BE2C (cell line): Measurements from ENCODE around the gene CHDH.

ENCODE experiments used
- DNase-seq: peaks from one replicate; pipeline ENCODE4 v3.0.0-alpha.2; 2020
- H3K27me3 ChIP-seq: fragments of 250-450 bp; sonication (Bioruptor Pico); 2 replicates; pipeline ENCODE4 v1.5.1; 2020; ENCODE audit warnings: mild to moderate bottlenecking
- H3K36me3 ChIP-seq: fragments of 250-450 bp; sonication (Bioruptor Pico); 2 replicates; pipeline ENCODE4 v1.5.1; 2020; ENCODE audit warnings: mild to moderate bottlenecking
- H3K4me1 ChIP-seq: fragments of 250-450 bp; sonication (Bioruptor Pico); 2 replicates; pipeline ENCODE4 v1.5.1; 2020
- H3K4me3 ChIP-seq: 2 replicates; pipeline ENCODE4 v1.5.1; 2011; ENCODE audit warnings: low read depth, low read length
- H3K9me3 ChIP-seq: fragments of 250-450 bp; sonication (Bioruptor Pico); 2 replicates; pipeline ENCODE4 v1.5.1; 2020
- CTCF ChIP-seq: IDR thresholded peaks from 2 replicates; pipeline ENCODE4 v1.5.1; 2012; ENCODE audit warnings: mild to moderate bottlenecking, low read depth, low read length

Gene CHDH

DNA sequence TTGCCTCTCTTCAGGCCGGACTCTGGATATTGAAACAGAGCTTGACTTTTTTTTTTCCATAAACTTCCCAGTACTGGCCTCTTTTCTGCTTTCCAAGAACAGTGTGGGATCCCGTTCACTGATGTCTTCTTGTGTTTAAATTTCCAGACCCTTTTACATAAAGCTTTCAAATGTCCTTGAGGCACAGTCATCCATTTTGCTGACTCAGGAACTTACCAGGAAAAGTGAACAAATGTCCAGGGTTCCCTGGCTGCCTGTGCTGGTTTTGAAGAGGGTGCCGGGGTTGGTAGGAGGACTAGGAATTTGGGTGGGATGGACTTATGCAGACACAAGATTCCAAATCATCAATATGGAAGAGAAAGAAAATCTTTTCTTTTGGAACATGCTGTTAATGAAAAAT lies 68.1 kb downstream of the CHDH start:
- no peak for DNase-seq
- H3K9me3 ChIP-seq = no peaks in the 10 kb centered on the region
- no peaks in the 10 kb centered on the region for H3K36me3 ChIP-seq
- no peaks in the 10 kb centered on the region for H3K4me1 ChIP-seq
- H3K4me3 ChIP-seq = no peak overlapping the region
- H3K27me3 ChIP-seq = no peaks in the 10 kb centered on the region
- no peak for TF ChIP-seq CTCF

GRCh38 chr3:53777468-53777867 lies 68.8 kb downstream of the CHDH start:
- DNase-seq = no peak
- no peak overlapping the region for H3K4me3 ChIP-seq

DNA sequence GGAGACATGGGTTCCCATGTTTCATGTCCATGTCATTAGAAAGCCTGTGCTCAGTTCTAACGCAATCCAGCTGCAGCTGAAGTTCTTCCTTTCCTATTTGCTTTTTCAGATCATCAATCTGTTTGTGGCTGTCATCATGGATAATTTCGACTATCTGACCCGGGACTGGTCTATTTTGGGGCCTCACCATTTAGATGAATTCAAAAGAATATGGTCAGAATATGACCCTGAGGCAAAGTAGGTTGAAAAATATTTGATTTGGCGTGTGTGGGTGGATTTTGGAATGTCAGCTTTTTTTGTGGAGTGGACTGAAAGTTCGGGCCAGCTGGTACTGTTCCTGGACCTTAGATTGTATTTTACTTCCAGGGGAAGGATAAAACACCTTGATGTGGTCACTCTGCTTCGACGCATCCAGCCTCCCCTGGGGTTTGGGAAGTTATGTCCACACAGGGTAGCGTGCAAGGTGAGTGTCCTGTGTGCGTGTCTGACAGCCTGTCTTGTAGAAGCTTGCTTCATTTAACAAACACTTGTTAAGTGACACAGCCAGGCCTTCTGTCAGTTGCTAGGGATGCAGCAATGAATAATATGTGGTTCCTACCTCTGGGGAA lies 69.6 kb downstream of the CHDH start:
- Histone ChIP-seq H3K36me3 (no peaks in the 10 kb centered on the region), H3K4me1 (no peaks in the 10 kb centered on the region), H3K27me3 (no peaks in the 10 kb centered on the region), H3K4me3 (no peak overlapping the region), H3K9me3 (no peaks in the 10 kb centered on the region)
- no peak for DNase-seq
- no peak for TF ChIP-seq CTCF

More at GRCh38 chr3:53777468-53777867, 68.8 kb downstream of the CHDH start:
- Histone ChIP-seq H3K4me1 (no peaks in the 10 kb centered on the region), H3K36me3 (no peaks in the 10 kb centered on the region), H3K9me3 (no peaks in the 10 kb centered on the region), H3K27me3 (no peaks in the 10 kb centered on the region)
- TF ChIP-seq CTCF = no peak

DNA sequence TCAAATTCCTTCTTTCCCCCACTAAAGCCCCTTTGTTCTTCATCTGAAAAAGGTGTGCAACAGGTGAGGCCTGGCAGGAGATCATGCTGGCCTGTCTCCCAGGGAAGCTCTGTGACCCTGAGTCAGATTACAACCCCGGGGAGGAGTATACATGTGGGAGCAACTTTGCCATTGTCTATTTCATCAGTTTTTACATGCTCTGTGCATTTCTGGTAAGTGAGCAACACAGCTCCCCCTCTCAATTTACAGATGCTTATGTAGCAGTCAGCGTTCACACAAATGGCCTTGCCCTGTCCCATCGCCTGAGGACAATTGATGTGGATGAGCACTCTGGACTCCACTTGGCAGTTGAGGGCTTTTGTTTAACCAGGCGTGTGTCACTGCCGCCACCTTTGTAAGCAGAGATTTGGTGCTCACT lies 70.4 kb downstream of the CHDH start:
- H3K9me3 ChIP-seq = no peaks in the 10 kb centered on the region
- no peaks in the 10 kb centered on the region for H3K36me3 ChIP-seq
- no peak for TF ChIP-seq CTCF
- H3K27me3 ChIP-seq = no peaks in the 10 kb centered on the region
- no peak for DNase-seq
- H3K4me3 ChIP-seq = no peak overlapping the region
- no peaks in the 10 kb centered on the region for H3K4me1 ChIP-seq

DNA sequence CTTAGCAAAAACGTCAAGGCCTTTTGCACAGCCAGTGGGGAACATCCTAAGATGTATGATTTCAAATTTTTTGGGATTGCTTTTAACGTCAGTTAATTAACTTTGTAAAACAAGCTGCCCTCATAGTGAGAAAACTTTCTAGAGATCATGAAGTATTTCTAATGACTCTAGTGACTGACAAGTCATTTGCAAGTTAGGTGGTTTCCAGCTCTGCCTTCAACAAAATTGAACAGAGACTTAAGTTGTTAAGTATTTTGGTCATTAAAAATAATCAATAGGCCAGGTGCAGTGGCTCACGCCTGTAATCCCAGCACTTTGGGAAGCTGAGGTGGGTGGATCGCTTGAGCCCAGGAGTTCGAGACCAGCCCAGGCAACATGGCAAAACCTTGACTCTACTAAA lies 71.2 kb downstream of the CHDH start:
- DNase-seq = no peak
- no peak for TF ChIP-seq CTCF

DNA sequence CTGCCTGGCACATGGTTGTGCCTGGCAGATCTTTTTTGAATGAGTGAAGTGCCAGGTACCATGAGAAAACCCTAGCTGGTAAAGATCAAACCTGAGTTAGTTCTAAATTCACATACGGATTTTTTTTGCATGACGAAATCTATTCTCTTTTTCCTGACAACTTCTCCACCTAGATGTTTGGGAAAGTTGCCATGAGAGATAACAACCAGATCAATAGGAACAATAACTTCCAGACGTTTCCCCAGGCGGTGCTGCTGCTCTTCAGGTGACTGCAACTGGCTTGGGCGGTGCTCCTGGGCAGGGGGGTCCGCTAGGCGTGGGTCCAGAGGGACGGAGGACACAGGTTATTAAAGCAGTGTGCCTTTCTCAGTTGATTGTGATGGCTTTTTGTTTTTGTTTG lies 71.8 kb downstream of the CHDH start:
- no peak for DNase-seq
- no peak for TF ChIP-seq CTCF
- H3K36me3 ChIP-seq = no peaks in the 10 kb centered on the region
- H3K27me3 ChIP-seq = no peaks in the 10 kb centered on the region
- H3K4me1 ChIP-seq = no peaks in the 10 kb centered on the region
- H3K4me3 ChIP-seq = no peak overlapping the region
- H3K9me3 ChIP-seq = no peaks in the 10 kb centered on the region

More for the DNA sequence above, 71.2 kb downstream of the CHDH start:
- Histone ChIP-seq H3K4me3 (no peak overlapping the region), H3K27me3 (no peaks in the 10 kb centered on the region), H3K36me3 (no peaks in the 10 kb centered on the region), H3K9me3 (no peaks in the 10 kb centered on the region), H3K4me1 (no peaks in the 10 kb centered on the region)
